ENCODE data around the gene MMP2.

GRCh38 chr16:55468352-55468990 lies 10.5 kb upstream of the MMP2 start:
- no peak for TF ChIP-seq FEZF1 (tag by site-specific recombination; IDR thresholded peaks at IDR 0.05)
- no peak for TF ChIP-seq SETDB1 (IDR thresholded peaks at IDR 0.05; ENCODE audit: insufficient read length, low read length)
- no peak for TF ChIP-seq CTCF (tag by site-specific recombination; IDR thresholded peaks at IDR 0.05)
- no peak for TF ChIP-seq ZNF16 (tag by site-specific recombination; IDR thresholded peaks at IDR 0.05; ENCODE audit: low read depth)
- TF ChIP-seq TCF7L2 (IDR thresholded peaks at IDR 0.05; ENCODE audit: borderline replicate concordance, low read depth, low read length): no peak
- TF ChIP-seq ZNF596 (tag by site-specific recombination; IDR thresholded peaks at IDR 0.05): no peak
- no peak for TF ChIP-seq BCL6B (tag by site-specific recombination; IDR thresholded peaks at IDR 0.05)
- no peak for TF ChIP-seq ZNF324 (tag by site-specific recombination; IDR thresholded peaks at IDR 0.05)
- TF ChIP-seq SALL2 (tag by site-specific recombination; IDR thresholded peaks at IDR 0.05; ENCODE audit: borderline replicate concordance): no peak
- no peak for TF ChIP-seq ZNF830 (tag by site-specific recombination; IDR thresholded peaks at IDR 0.05; ENCODE audit: low read depth)

Measured in HEK293 (cell line).